ENCODE data around the gene KDM3B.

The KDM3B gene

GRCh38 chr5:138372653-138373052 lies 20.2 kb downstream of the KDM3B start:
- Histone ChIP-seq H3K4me1 (ENCODE audit: insufficient read depth, low read length, poor library complexity, severe bottlenecking) (peaks cover 9% of the 10 kb centered on the region), H3K36me3 (ENCODE audit: insufficient read depth, low read length) (peaks cover 45% of the 10 kb centered on the region), H3F3A (ENCODE audit: low read depth) (no peaks in the 10 kb centered on the region), H3K9me2 (replicated peaks; ENCODE audit: low read depth, low read length) (no peaks in the 10 kb centered on the region), H4K20me1 (ENCODE audit: insufficient read depth, low read length, poor library complexity, severe bottlenecking) (peaks cover 38% of the 10 kb centered on the region), H3K4me3 (ENCODE audit: low read length, poor library complexity, severe bottlenecking) (no peak overlapping the region), H2AFZ (ENCODE audit: low read length) (no peak overlapping the region), H3K79me2 (ENCODE audit: insufficient read depth, low read length) (peaks cover 57% of the 10 kb centered on the region), H3K9me3 (ENCODE audit: insufficient read depth, low read depth, low read length) (no peaks in the 10 kb centered on the region), H3K27me3 (ENCODE audit: insufficient read depth, low read length, poor library complexity, severe bottlenecking) (no peaks in the 10 kb centered on the region), H3K4me2 (ENCODE audit: low read depth, low read length, poor library complexity, severe bottlenecking) (no peak overlapping the region), H3K9ac (ENCODE audit: low read depth, low read length, poor library complexity, severe bottlenecking) (no peak overlapping the region)
- TF ChIP-seq EZH2phosphoT487 (IDR thresholded peaks at IDR 0.05; ENCODE audit: borderline replicate concordance) = no peak
- no peak for TF ChIP-seq CTCF (conservative IDR thresholded peaks at IDR 0.05; ENCODE audit: low read length)

- Histone ChIP-seq H3K27me3 (ENCODE audit: insufficient read depth, low read length, poor library complexity, severe bottlenecking) (no peaks in the 10 kb centered on the region), H3K4me3 (ENCODE audit: low read length, poor library complexity, severe bottlenecking) (no peak overlapping the region), H3K9me3 (ENCODE audit: insufficient read depth, low read depth, low read length) (no peaks in the 10 kb centered on the region), H3K4me2 (ENCODE audit: low read depth, low read length, poor library complexity, severe bottlenecking) (no peak overlapping the region), H3K36me3 (ENCODE audit: insufficient read depth, low read length) (peaks cover 84% of the 10 kb centered on the region), H3K79me2 (ENCODE audit: insufficient read depth, low read length) (no peaks in the 10 kb centered on the region), H4K20me1 (ENCODE audit: insufficient read depth, low read length, poor library complexity, severe bottlenecking) (no peaks in the 10 kb centered on the region), H3F3A (ENCODE audit: low read depth) (no peaks in the 10 kb centered on the region), H2AFZ (ENCODE audit: low read length) (no peak overlapping the region), H3K4me1 (ENCODE audit: insufficient read depth, low read length, poor library complexity, severe bottlenecking) (no peaks in the 10 kb centered on the region), H3K9ac (ENCODE audit: low read depth, low read length, poor library complexity, severe bottlenecking) (no peak overlapping the region), H3K9me2 (replicated peaks; ENCODE audit: low read depth, low read length) (no peaks in the 10 kb centered on the region)
- TF ChIP-seq EZH2phosphoT487 (IDR thresholded peaks at IDR 0.05; ENCODE audit: borderline replicate concordance) (no peak), CTCF (conservative IDR thresholded peaks at IDR 0.05; ENCODE audit: low read length) (no peak)
These were observed 29.9 kb downstream of the KDM3B start for GRCh38 chr5:138382347-138382746.

GRCh38 chr5:138385660-138386059 lies 33.2 kb downstream of the KDM3B start:
- Histone ChIP-seq H3K9me3 (ENCODE audit: insufficient read depth, low read depth, low read length) (no peaks in the 10 kb centered on the region), H3K9me2 (replicated peaks; ENCODE audit: low read depth, low read length) (no peaks in the 10 kb centered on the region), H3F3A (ENCODE audit: low read depth) (no peaks in the 10 kb centered on the region), H3K4me1 (ENCODE audit: insufficient read depth, low read length, poor library complexity, severe bottlenecking) (no peaks in the 10 kb centered on the region), H3K9ac (ENCODE audit: low read depth, low read length, poor library complexity, severe bottlenecking) (no peak overlapping the region), H3K4me2 (ENCODE audit: low read depth, low read length, poor library complexity, severe bottlenecking) (no peak overlapping the region), H3K36me3 (ENCODE audit: insufficient read depth, low read length) (peaks cover 66% of the 10 kb centered on the region), H4K20me1 (ENCODE audit: insufficient read depth, low read length, poor library complexity, severe bottlenecking) (no peaks in the 10 kb centered on the region), H3K79me2 (ENCODE audit: insufficient read depth, low read length) (no peaks in the 10 kb centered on the region), H2AFZ (ENCODE audit: low read length) (no peak overlapping the region), H3K27me3 (ENCODE audit: insufficient read depth, low read length, poor library complexity, severe bottlenecking) (no peaks in the 10 kb centered on the region), H3K4me3 (ENCODE audit: low read length, poor library complexity, severe bottlenecking) (no peak overlapping the region)
- TF ChIP-seq EZH2phosphoT487 (IDR thresholded peaks at IDR 0.05; ENCODE audit: borderline replicate concordance) (no peak), CTCF (conservative IDR thresholded peaks at IDR 0.05; ENCODE audit: low read length) (no peak)
